WTC11 (cell line): ENCODE data around the gene OGFOD2. TPM values are rescaled to one million over a fixed set of nuclear protein-coding genes. Genes with fewer than 3 reads are reported as not detected.

ENCODE experiments used
- ATAC-seq: fragments of 200-7000 bp; cut with Tn5 transposase; 2 replicates; pipeline ENCODE4 v1.10.0; 2021; ENCODE audit warnings: mild to moderate bottlenecking, moderate library complexity
- Bru-seq: library from RNA; stranded (reverse); fragments of 400-500 nt; gene quantifications from one replicate; lab custom pipeline; 2021; lab: Mats Ljungman, UMichigan
- CTCF ChIA-PET: fragments of 300-600 bp; sonication (Branson Sonifier 250); formaldehyde crosslinking; loops from one replicate; lab custom pipeline; 2021; ENCODE audit warnings: antibody characterized with exemption; lab: Charles Lee
- POLR2A ChIA-PET: fragments of 350-600 bp; sonication (Branson Sonifier 250); formaldehyde crosslinking; loops from one replicate; lab custom pipeline; 2021; ENCODE audit warnings: antibody characterized with exemption; lab: Charles Lee
- DNase-seq: peaks from one replicate; pipeline ENCODE4 v3.0.0; 2021; ENCODE audit warnings: low spot score
- H3K27ac Mint-ChIP-seq: 2 replicates; pipeline ENCODE4 v1.8.0; 2021; ENCODE audit warnings: mixed read lengths
- H3K27me3 Mint-ChIP-seq: 2 replicates; pipeline ENCODE4 v1.8.0; 2021; ENCODE audit warnings: low read depth, mild to moderate bottlenecking, moderate library complexity, mixed read lengths
- H3K36me3 Mint-ChIP-seq: 2 replicates; pipeline ENCODE4 v1.8.0; 2021; ENCODE audit warnings: mixed read lengths
- H3K4me1 Mint-ChIP-seq: 2 replicates; pipeline ENCODE4 v1.8.0; 2022; ENCODE audit warnings: mixed read lengths
- H3K4me3 Mint-ChIP-seq: 2 replicates; pipeline ENCODE4 v1.8.0; 2021; ENCODE audit warnings: mild to moderate bottlenecking, moderate library complexity, mixed read lengths
- H3K9me3 Mint-ChIP-seq: 2 replicates; pipeline ENCODE4 v1.8.0; 2021; ENCODE audit warnings: mixed read lengths
- AR ChIP-seq: fragments of 250-450 bp; sonication (Bioruptor Pico); IDR thresholded peaks from 2 replicates; pipeline ENCODE4 v1.9.0; 2021; ENCODE audit warnings: mild to moderate bottlenecking
- ARID4B ChIP-seq: sonication (generic); formaldehyde crosslinking; IDR thresholded peaks from 2 replicates; pipeline ENCODE4 v1.8.0; 2023; ENCODE audit warnings: missing genetic modification reagents, mild to moderate bottlenecking, borderline replicate concordance
- FOXP1 ChIP-seq: sonication (generic); formaldehyde crosslinking; IDR thresholded peaks from 2 replicates; pipeline ENCODE4 v1.8.0; 2022; ENCODE audit warnings: missing genetic modification reagents, mild to moderate bottlenecking, moderate library complexity, borderline replicate concordance
- MAX ChIP-seq: sonication (generic); formaldehyde crosslinking; IDR thresholded peaks from 2 replicates; pipeline ENCODE4 v1.8.0; 2022; ENCODE audit warnings: mild to moderate bottlenecking, missing genetic modification reagents
- MXD4 ChIP-seq: fragments of 250-450 bp; sonication (Bioruptor Pico); IDR thresholded peaks from 2 replicates; pipeline ENCODE4 v1.8.0; 2021; ENCODE audit warnings: mild to moderate bottlenecking, moderate library complexity, borderline replicate concordance
- MYBL2 ChIP-seq: sonication (generic); formaldehyde crosslinking; IDR thresholded peaks from 2 replicates; pipeline ENCODE4 v1.8.1; 2023; ENCODE audit warnings: mild to moderate bottlenecking, moderate library complexity, missing genetic modification reagents
- NFE2L1 ChIP-seq: sonication (generic); formaldehyde crosslinking; IDR thresholded peaks from 2 replicates; pipeline ENCODE4 v1.8.1; 2023; ENCODE audit warnings: missing genetic modification reagents
- NR3C1 ChIP-seq: sonication (generic); formaldehyde crosslinking; conservative IDR thresholded peaks from 2 replicates; pipeline ENCODE4 v1.8.1; 2023; ENCODE audit warnings: low read depth, mild to moderate bottlenecking, missing genetic modification reagents
- PRRX2 ChIP-seq: fragments of 250-450 bp; sonication (Bioruptor Pico); IDR thresholded peaks from 2 replicates; pipeline ENCODE4 v1.8.0; 2021; ENCODE audit warnings: mild to moderate bottlenecking
- SMAD4 ChIP-seq: sonication (generic); formaldehyde crosslinking; IDR thresholded peaks from 2 replicates; pipeline ENCODE4 v1.8.0; 2022; ENCODE audit warnings: mild to moderate bottlenecking, missing genetic modification reagents
- TEAD1 ChIP-seq: sonication (generic); formaldehyde crosslinking; IDR thresholded peaks from 2 replicates; pipeline ENCODE4 v1.8.0; 2022; ENCODE audit warnings: mild to moderate bottlenecking, missing genetic modification reagents
- ZNF671 ChIP-seq: fragments of 250-450 bp; sonication (Bioruptor Pico); IDR thresholded peaks from 2 replicates; pipeline ENCODE4 v1.8.0; 2021; ENCODE audit warnings: mild to moderate bottlenecking
- long read RNA-seq, 3 experiments: library from RNA in 1 of 3; library from capped mRNA in 1 of 3; library from polyadenylated mRNA in 1 of 3; unstranded in 2 of 3; stranded (forward) in 1 of 3; transcript quantifications; one replicate each; pipeline ENCODE4 v2.0.0, GENCODE V29; 2021
- total RNA-seq: library from RNA; stranded (reverse); gene quantifications from 3 replicates; pipeline ENCODE4 v1.2.3, GENCODE V29; 2021
- TF ChIP-seq, protein P1 (sequence below): fragments of 250-450 bp; sonication (Bioruptor Pico); conservative IDR thresholded peaks from 2 replicates; pipeline ENCODE4 v1.9.0; 2021; ENCODE audit warnings: mild to moderate bottlenecking
- TF ChIP-seq, protein P2 (sequence below): sonication (generic); formaldehyde crosslinking; IDR thresholded peaks from 2 replicates; pipeline ENCODE4 v1.8.1; 2022; ENCODE audit warnings: mild to moderate bottlenecking, moderate library complexity, missing genetic modification reagents
- TF ChIP-seq, protein P3 (sequence below): sonication (generic); formaldehyde crosslinking; IDR thresholded peaks from 2 replicates; pipeline ENCODE4 v1.8.0; 2022; ENCODE audit warnings: mild to moderate bottlenecking, missing genetic modification reagents
- TF ChIP-seq, protein P4 (sequence below): sonication (generic); formaldehyde crosslinking; conservative IDR thresholded peaks from 2 replicates; pipeline ENCODE4 v1.8.1; 2022; ENCODE audit warnings: mild to moderate bottlenecking, missing genetic modification reagents
- TF ChIP-seq, protein P5 (sequence below): sonication (generic); formaldehyde crosslinking; IDR thresholded peaks from 2 replicates; pipeline ENCODE4 v1.8.0; 2022; ENCODE audit warnings: mild to moderate bottlenecking, missing genetic modification reagents
- TF ChIP-seq, protein P6 (sequence below): sonication (generic); formaldehyde crosslinking; IDR thresholded peaks from 2 replicates; pipeline ENCODE4 v1.8.1; 2023; ENCODE audit warnings: mild to moderate bottlenecking, moderate library complexity, missing genetic modification reagents

The OGFOD2 gene
- 17.3 to 28.1 TPM (median 23.9 TPM) in 3 replicates for total RNA-seq
- percentile 59 among the genes with signal in this experiment for Bru-seq, nascent RNA
- long read RNA-seq, experiment 1, transcript OGFOD2-201 (7 exons, 1,780 nt): major isoform, 17 of 51 reads
- long read RNA-seq, experiment 1, partial matches to known transcripts: 3 of 51 reads
- long read RNA-seq, experiment 1, other reads (novel, unspliced or antisense): 22 of 51 reads
- long read RNA-seq, experiment 2, transcript OGFOD2-201 (7 exons, 1,780 nt): major isoform, 7 of 15 reads
- long read RNA-seq, experiment 2, partial matches to known transcripts: 3 of 15 reads
- long read RNA-seq, experiment 2, other reads (novel, unspliced or antisense): 5 of 15 reads
- long read RNA-seq, experiment 3, transcript OGFOD2-201 (7 exons, 1,780 nt): major isoform, 24 of 47 reads
- long read RNA-seq, experiment 3, partial matches to known transcripts: 1 of 47 reads
- long read RNA-seq, experiment 3, other reads (novel, unspliced or antisense): 12 of 47 reads

GRCh38 chr12:122974892-122975789 is at the start of gene OGFOD2:
Gene OGFOD2 (plus strand): TSS chr12:122975244. CDS start chr12:122975252, 8 bp downstream.
- no peaks in the 10 kb centered on the region for H3K27me3 Mint-ChIP-seq
- no peaks in the 10 kb centered on the region for H3K36me3 Mint-ChIP-seq
- H3K9me3 Mint-ChIP-seq: no peaks in the 10 kb centered on the region
- peak; percentile 92 for DNase-seq
- POLR2A ChIA-PET: interaction anchor here (0.6 to 2.2 kb wide), 5 partner anchors 9 to 1172 kb away, joined by 3 to 11 read pairs (median 6); partner anchors contain the start of genes ABCB9, MPHOSPH9 and MTRFR
- H3K27ac Mint-ChIP-seq: peak within 1 kb of the TSS; percentile 99
- ATAC-seq: peak; percentile 77
- H3K4me1 Mint-ChIP-seq: peaks cover 13% of the 10 kb centered on the region; the same call in 1 of the 2 replicates
- CTCF ChIA-PET: interaction anchor here (0.6 to 2.6 kb wide), 5 partner anchors 9 to 343 kb away, joined by 3 to 9 read pairs (median 8); partner anchors contain the start of gene ABCB9
- H3K4me3 Mint-ChIP-seq: peak within 1 kb of the TSS; percentile 96
- TF ChIP-seq MAX (CRISPR knock-in tag) (peak; percentile 80), TEAD1 (CRISPR knock-in tag) (0 out of 2 replicates have a peak, but pooled peaks have one; percentile 53), AR (CRISPR knock-in tag) (no peak), PRRX2 (CRISPR knock-in tag) (no peak), FOXP1 (CRISPR knock-in tag) (no peak), ARID4B (no peak; the same call in 1 of the 2 replicates), NFE2L1 (CRISPR knock-in tag) (no peak), MXD4 (CRISPR knock-in tag) (no peak), ZNF671 (no peak), NR3C1 (CRISPR knock-in tag) (no peak), SMAD4 (CRISPR knock-in tag) (no peak), MYBL2 (CRISPR knock-in tag) (no peak)
- TF ChIP-seq, protein P1, sequence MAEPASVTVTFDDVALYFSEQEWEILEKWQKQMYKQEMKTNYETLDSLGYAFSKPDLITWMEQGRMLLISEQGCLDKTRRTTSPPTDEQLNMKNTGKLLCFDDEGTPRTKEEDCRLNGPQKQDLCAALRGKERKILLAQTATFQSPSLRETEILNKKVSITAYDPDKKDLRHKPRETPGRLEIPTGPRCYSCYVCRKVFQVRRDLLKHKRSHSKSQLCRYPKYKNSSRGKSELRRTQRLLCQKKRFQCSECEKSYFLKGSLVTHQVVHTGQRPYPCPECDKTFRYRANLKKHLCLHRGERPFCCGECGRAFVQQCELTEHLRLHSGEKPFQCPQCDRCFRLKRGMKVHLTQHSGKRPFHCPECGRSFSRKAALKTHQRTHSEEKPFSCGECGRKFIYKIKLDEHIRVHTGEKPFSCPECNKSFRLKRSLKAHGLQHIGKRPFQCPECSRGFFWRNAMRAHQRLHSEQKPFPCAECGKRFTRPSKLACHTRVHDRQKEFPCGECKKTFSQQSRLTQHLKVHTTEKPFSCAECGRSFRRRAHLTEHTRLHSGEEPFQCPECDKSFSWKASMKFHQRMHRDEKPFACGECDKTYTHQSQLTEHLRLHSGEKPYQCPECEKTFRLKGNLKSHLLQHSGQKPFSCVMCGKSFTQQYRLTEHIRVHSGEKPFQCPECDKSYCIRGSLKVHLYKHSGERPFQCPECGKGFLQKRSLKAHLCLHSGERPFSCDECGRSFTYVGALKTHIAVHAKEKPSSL (CRISPR knock-in tag): no peak
- TF ChIP-seq, protein P2, sequence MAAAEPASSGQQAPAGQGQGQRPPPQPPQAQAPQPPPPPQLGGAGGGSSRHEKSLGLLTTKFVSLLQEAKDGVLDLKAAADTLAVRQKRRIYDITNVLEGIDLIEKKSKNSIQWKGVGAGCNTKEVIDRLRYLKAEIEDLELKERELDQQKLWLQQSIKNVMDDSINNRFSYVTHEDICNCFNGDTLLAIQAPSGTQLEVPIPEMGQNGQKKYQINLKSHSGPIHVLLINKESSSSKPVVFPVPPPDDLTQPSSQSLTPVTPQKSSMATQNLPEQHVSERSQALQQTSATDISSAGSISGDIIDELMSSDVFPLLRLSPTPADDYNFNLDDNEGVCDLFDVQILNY (CRISPR knock-in tag): peak; percentile 83
- TF ChIP-seq, protein P3, sequence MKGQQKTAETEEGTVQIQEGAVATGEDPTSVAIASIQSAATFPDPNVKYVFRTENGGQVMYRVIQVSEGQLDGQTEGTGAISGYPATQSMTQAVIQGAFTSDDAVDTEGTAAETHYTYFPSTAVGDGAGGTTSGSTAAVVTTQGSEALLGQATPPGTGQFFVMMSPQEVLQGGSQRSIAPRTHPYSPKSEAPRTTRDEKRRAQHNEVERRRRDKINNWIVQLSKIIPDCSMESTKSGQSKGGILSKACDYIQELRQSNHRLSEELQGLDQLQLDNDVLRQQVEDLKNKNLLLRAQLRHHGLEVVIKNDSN (CRISPR knock-in tag): no peak; the same call in 1 of the 2 replicates
- TF ChIP-seq, protein P4, sequence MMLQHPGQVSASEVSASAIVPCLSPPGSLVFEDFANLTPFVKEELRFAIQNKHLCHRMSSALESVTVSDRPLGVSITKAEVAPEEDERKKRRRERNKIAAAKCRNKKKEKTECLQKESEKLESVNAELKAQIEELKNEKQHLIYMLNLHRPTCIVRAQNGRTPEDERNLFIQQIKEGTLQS: no peak
- TF ChIP-seq, protein P5, sequence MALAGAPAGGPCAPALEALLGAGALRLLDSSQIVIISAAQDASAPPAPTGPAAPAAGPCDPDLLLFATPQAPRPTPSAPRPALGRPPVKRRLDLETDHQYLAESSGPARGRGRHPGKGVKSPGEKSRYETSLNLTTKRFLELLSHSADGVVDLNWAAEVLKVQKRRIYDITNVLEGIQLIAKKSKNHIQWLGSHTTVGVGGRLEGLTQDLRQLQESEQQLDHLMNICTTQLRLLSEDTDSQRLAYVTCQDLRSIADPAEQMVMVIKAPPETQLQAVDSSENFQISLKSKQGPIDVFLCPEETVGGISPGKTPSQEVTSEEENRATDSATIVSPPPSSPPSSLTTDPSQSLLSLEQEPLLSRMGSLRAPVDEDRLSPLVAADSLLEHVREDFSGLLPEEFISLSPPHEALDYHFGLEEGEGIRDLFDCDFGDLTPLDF (CRISPR knock-in tag): no peak
- TF ChIP-seq, protein P6, sequence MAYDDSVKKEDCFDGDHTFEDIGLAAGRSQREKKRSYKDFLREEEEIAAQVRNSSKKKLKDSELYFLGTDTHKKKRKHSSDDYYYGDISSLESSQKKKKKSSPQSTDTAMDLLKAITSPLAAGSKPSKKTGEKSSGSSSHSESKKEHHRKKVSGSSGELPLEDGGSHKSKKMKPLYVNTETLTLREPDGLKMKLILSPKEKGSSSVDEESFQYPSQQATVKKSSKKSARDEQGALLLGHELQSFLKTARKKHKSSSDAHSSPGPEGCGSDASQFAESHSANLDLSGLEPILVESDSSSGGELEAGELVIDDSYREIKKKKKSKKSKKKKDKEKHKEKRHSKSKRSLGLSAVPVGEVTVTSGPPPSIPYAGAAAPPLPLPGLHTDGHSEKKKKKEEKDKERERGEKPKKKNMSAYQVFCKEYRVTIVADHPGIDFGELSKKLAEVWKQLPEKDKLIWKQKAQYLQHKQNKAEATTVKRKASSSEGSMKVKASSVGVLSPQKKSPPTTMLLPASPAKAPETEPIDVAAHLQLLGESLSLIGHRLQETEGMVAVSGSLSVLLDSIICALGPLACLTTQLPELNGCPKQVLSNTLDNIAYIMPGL: peak; percentile 46; the same call in 1 of the 2 replicates
